ENCODE results near the gene CCDC88A.
"Not testable (repeated sequence)": the region's sequence is repeated elsewhere in the genome, so short reads cannot be mapped to it uniquely, and the experiment has no call there.

CCDC88A gene

GRCh38 chr2:55296393-55296792 lies 123.3 kb downstream of the CCDC88A start:
- DNase-seq: no peak

GRCh38 chr2:55283083-55283482 lies 136.6 kb downstream of the CCDC88A start:
- DNase-seq: no peak

DNA sequence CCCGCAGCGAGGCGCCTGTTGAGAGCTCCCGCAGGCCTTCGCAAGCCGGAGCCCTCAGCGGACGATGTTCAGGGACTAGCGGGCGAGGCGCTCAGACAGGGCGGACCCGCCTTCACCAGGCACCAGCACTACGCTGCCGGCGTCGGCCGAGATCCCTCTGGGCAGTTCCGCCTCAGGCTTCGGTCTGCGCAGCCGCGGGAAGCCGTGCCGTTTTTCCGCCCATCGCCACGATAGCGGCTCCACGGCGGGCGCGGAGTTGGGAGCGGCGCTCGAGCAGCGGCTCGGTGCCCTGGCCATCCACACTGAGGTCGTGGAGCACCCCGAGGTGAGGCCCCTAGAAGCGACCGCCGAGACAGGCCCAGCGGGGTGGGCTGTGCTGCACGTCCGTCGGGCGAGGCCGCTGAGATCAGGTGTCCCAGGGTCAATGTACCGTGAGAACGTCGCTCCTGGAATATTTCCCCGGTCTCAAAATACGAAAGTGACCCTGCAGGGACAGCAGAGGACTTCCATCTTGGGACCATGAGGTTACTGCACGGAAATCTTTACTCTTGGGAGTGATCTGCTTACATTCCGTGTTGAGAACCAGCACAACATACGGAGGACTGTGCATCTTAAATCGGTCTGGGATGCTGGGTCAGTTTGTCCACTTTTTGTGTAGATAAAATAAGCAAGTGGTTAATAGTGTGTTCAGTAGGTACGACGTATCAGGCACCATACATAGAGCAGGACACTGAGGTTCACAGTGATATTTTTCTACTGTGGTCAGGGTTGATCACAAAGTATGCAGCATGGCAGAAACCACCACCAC lies 137.3 kb downstream of the CCDC88A start:
- DNase-seq: peak; percentile 86

DNA sequence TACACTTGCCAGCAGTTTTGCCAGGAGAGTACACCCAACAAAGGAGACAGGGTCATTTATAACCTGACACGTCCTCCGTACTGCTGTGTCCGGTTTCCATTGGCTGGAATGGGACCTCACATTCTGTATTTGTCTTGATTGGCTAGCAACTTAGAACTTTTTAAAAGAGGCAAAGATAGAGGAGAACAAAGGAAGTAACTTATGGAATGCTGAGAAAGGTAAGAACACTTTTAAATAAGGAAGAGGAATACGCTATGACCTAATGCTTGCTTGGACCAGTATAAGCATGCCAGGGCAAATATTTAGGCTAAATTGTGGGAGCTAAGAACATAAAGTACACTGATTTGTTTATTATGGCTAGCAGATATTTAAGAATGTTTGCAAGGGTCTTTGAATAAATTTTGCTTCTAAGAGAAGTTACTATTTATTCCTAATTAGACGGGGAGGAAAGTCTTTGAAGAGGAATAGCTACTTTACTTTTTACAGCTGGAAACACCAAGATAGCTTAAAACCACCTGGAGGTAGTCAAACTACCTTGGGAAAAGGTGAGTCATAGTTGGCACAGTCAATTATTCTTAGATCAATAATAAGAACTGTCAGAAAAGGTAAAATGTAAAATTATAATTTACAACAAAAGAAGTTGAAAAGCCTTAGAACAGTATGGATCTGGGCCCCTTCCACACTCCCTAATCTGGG lies 138.7 kb downstream of the CCDC88A start:
- DNase-seq: not testable (repeated sequence)

GRCh38 chr2:55279859-55280424 lies 139.7 kb downstream of the CCDC88A start:
- not testable (repeated sequence) for DNase-seq

GRCh38 chr2:55279214-55279835 lies 140.3 kb downstream of the CCDC88A start:
- DNase-seq: not testable (repeated sequence)

DNA sequence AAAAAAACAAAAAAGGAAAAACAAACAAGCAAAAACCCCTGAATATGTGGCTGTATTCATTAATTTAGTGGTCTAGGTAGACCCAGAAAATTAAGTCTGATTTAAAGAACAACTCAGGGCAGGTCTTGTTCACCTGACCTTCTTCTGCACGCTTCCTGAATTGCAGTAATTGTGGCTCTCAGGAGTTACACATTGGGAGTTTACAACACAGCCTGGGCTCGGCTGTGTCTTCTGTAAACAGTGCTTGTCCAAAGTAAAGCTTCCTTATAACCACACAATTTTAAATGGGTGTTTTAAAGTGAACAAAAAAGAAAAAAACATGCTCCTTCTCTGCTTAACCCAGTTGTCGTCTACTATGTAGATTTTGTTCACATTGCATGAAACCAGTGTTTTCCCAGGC lies 142.3 kb downstream of the CCDC88A start:
- DNase-seq: no peak

DNA sequence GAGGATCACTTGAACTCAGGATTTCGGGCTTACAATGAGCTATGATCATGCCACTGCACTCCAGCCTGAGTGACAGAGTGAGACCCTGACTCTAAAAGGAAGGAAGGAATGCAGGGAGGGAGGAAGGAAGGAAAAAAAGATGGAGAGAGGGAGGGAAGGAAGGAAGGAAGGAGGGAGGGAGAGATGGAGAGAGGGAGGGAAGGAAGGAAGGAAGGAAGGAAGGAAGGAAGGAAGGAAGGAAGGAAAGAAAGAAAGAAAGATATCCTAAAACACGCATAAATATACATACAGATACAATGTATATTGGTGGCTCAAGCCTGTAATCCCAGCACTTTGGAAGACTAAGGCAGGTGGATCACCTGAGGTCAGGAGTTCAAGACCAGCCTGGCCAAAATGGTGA lies 145.3 kb downstream of the CCDC88A start:
- not testable (repeated sequence) for DNase-seq

- peak; percentile 5 for DNase-seq
Measured at GRCh38 chr2:55269645-55269990, 150.0 kb downstream of the CCDC88A start.

DNA sequence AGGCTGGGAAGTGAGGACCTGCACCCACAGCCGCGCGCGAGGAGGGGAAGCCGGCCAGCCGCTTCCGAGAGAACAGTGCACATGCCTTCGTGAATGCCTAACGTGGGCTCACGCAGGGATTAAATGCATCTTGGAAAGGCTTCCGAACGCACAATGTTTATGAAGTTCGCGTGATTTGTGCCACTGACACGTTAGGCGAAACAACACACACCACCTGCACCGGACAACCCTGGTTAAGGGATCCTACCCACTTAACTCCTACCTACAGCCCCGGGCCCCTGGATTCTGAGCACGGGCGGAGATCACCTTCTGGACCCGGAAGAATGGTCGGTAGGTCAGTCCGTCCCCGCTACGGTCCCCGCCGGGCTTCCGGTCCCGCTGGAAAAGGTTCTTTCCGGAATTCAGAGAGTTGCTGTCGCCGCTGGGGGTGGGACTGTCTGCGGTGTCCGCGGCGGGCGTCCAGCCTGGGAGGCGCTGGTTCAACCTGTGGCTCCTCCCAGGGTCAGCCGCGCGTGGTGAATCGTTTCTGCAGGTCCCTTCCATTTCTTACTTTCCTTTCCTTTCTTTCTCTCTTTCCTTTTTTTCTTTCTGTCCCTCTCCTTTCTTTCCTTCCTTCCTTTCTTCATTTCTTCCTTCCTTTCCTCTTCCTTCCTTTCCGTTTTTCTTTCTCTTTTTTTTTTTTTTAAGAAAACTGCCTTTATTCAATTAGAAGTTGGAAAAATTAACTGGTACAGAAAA lies 150.6 kb downstream of the CCDC88A start, which contains the start of gene MTIF2:
MTIF2 (minus strand) TSS at position 325 of the 738 bp plus-strand sequence. CDS start 5,373 bp downstream, outside the sequence.
- DNase-seq: peak; percentile 92

- DNase-seq: peak; percentile 3
Measured at GRCh38 chr2:55268288-55268906, 151.3 kb downstream of the CCDC88A start.

- DNase-seq: not testable (repeated sequence)
Measured at GRCh38 chr2:55259586-55259985, 160.1 kb downstream of the CCDC88A start.

DNA sequence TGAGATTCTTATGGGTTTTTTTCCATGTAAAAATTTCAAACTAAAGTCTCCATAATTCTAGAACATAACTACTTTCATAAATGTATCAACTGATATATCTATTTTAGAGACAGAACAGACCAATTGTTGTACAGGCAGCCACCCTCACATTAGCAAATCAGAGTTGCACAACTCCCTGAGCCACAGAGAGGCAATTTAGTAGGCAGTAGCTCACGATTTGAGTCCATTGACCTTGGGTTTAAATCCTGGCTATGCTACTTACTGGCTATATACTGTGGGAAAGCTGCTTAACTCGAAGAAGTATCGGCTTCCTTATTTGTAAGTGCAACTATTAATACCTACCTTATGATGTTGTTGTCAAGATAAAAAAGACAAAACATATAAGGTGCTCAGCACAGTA lies 166.8 kb downstream of the CCDC88A start:
- no peak for DNase-seq

- no peak for DNase-seq
Measured at GRCh38 chr2:55247025-55247424, 172.6 kb downstream of the CCDC88A start.

DNA sequence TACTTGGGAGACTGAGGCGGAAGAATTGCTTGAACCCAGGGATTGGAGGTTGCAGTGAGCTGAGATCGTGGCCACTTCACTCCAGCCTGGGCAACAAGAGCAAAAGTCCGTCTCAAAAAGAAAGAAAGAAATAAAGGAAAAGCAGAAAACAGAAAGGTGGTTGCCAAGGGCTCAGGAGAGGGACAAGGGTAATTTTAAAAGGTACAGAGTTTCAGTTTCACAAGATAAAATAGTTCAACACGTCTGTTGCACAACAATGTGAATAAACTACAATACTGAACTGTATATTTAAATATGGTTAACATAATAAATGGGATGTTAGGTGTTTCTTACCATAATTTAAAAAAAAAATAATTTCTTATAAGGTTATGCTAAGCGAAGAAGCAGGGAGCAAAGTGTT lies 174.2 kb downstream of the CCDC88A start:
- no peak for DNase-seq

DNA sequence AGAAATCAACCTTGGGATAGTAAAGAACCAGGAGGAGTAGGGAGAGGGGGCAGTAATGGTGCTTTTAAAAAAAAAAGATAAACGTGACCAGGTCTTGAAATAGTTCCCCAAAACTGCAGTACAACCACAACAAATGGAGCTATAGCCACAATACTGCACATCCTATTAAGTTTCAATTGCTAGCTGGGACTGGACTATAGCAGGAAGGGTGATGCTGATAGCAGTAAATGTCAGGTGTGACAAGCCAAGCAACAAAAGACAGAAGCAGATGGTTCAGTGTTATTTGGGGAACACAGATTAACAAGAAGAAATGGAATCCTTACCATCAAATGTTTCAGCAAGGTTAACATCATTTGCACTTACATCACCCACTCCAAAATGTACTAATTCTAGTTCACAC lies 177.0 kb downstream of the CCDC88A start:
- no peak for DNase-seq

- not testable (repeated sequence) for DNase-seq
Measured at GRCh38 chr2:55241582-55241981, 178.1 kb downstream of the CCDC88A start.

DNA sequence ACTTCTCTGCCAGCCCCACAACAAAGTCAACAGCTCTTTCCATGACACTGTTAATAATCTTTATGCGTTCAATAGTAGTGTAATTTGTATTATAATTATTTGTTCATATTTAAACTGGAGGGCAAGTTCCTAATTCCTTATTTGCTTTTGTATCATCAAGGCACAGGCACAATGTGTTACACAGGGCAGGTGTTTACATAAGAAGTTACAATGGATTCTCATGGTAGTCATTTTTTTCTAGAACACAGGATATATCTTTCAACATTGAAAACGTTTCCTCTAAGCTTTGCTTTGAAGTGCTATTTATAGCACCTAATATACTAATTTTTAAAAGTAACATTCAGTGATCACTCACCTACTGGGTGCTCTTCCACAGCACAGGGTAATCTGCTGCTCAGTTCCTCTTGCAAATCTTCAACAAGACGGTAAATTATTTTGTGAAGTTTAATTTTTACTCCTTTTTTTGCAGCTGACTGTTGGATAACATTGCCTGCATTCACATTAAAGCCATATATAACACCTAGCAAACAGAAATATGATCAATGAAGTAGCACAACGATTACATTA lies 179.9 kb downstream of the CCDC88A start:
- DNase-seq: no peak
